Subcutaneous adipose tissue (tissue), 4 donors: ENCODE results near the gene MICAL2. TPM values are rescaled to one million over a fixed set of nuclear protein-coding genes. Genes with fewer than 3 reads are reported as not detected.

Experiments used
- total RNA-seq, 4 donors: library from RNA; depleted of rRNA; stranded (reverse); fragments of >200 nt; gene quantifications; one replicate each; pipeline ENCODE4 v1.1.0, GENCODE V29; 2016
- TF ChIP-seq, protein P1 (sequence below): fragments of 450-650 bp; IDR thresholded peaks from one replicate; pipeline ENCODE4 v1.5.1; 2016; ENCODE audit warnings: low read depth, mild to moderate bottlenecking, control low read depth, antibody characterized with exemption, moderate library complexity

MICAL2 gene
- total RNA-seq, 4 donors from 2014 or later = 11.4 to 28.4 (median 24.8) TPM

DNA sequence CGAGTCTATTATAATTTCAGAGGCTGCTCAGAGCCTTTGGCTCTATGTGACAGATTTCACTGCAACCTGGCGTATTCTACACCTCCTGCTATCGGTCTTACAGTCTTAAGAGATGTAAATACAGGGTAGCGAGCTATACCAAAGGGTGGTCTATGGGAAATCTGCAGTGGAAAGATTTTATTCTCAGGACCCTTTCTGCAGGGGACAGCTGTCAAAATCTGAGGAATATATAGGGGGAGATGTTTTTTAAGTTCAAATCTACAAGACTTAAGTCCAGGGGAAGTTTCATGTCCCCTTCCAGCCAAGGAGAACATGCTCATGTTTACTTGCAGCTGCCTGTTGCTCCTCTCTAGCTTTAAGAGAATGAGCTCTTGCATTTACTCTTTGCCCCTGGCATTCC, 62.7 kb downstream of the MICAL2 start:
- TF ChIP-seq, protein P1, sequence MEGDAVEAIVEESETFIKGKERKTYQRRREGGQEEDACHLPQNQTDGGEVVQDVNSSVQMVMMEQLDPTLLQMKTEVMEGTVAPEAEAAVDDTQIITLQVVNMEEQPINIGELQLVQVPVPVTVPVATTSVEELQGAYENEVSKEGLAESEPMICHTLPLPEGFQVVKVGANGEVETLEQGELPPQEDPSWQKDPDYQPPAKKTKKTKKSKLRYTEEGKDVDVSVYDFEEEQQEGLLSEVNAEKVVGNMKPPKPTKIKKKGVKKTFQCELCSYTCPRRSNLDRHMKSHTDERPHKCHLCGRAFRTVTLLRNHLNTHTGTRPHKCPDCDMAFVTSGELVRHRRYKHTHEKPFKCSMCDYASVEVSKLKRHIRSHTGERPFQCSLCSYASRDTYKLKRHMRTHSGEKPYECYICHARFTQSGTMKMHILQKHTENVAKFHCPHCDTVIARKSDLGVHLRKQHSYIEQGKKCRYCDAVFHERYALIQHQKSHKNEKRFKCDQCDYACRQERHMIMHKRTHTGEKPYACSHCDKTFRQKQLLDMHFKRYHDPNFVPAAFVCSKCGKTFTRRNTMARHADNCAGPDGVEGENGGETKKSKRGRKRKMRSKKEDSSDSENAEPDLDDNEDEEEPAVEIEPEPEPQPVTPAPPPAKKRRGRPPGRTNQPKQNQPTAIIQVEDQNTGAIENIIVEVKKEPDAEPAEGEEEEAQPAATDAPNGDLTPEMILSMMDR = no peak

DNA sequence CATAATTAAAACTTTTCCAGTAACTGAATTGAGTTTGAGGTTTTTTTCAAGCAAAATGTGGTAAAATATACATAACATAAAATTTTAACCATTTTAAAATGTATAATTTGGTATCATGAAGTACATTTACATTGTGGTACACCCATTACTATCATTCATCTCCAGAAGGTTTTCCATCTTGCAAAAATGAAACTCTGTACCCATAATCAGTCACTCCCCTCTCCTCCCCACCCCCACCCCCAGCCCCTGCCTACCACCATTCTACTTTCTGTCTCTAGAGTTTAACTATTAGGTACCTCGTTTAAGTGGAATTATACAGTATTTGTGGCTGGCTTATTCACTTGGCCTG, 63.7 kb downstream of the MICAL2 start:
- TF ChIP-seq, protein P1 = no peak

DNA sequence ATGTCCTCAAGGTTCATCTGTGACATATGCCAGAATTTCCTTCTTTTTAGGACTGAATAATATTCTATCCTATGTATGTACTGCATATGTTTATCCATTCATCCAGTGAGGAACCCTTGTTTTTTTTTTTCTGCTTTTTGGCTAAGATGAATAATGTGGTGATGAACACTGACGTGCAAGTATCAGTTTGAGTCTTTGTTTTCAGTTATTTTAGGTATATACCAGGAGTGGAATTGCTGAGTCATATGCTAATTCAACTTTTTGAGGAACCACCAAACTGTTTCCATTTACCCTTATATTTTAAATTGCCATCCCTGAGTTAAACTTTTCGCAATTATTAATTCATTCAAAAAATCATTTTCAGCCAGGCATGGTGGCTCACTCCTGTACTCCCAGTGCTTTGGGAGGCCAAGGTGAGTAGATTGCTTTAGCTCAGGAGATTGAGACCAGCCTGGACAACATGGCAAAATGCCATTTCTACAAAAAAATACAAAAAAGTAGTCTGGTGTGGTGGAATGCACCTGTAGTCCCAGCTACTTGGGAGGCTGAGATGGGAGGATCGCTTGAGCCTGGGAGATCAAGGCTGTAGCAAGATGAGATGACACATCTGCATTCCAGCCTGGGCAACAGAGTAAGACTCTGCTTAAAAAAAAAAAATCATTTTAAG, 64.2 kb downstream of the MICAL2 start:
- TF ChIP-seq, protein P1 = no peak

DNA sequence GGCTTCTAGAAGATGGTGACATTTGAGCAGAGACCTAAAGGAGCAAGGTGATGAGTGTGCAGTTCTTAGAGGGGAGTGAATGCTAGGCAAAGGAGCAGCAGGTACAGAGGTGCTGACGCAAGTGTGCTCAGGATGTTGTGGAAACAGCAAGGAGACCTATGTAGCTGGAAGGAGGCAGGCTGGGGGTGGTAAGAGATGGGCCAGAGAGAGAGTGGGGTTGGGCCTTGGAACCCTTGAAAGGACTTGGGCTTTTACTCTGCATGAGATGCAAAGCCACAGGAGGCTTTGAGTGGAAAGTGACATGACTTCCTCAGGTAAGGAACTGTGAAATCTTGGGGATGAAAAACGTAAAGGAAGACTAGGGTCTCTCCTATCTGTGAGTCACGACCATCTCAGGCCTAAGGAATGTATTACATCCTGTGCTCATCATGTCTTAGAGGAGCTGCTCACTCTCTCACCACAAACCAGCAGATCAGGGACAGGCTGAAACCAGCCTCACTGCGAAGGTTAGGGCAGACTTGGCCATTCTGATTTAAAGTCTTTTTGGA, 65.4 kb downstream of the MICAL2 start:
- TF ChIP-seq, protein P1 = no peak

DNA sequence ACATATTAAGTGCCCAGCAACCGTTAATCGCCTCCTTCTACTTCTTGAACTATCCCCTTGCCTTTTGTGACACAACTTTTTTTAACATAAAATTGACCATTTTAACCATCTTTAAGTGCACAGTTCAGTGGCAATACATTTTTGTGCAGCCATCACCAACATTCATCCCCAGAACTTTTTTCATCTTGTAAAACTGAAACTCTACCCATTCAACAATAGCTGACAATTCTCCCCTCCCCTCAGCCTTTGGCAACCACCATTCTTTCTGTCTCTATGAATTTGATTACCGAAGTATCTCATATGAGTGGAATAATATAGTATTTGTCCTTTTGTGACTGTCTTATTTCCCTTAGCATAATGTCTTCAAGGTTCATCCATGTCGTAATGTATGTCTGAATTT, 66.0 kb downstream of the MICAL2 start:
- TF ChIP-seq, protein P1 = no peak

DNA sequence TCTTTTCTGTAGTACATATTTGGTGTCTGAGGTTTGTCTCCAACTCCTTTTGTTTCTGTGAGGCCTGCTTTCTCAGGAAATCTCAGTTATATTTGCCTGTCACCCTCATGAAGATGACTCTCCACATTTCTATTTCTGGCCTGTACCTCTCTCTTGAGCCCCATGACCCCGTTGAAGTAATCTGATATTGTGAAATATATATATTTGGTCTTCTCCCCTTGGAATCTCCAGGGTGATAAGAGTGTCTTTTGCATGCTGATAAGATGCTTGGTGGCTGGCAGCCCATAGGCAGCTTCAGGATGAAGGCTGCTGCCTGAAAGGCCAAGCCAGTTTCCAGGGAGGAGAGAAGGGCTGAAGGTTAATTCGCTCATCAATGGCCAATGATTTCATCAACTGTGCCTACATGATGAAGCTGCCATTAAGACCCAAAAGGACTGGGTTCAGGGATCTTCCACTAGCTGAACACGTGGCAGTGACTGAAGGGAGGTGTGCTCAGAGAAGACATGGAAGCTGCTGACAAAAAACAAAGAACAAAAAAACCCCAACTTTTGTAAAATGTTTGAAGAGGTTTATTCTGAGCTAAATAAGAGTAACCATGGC, 67.4 kb downstream of the MICAL2 start:
- TF ChIP-seq, protein P1 = no peak

DNA sequence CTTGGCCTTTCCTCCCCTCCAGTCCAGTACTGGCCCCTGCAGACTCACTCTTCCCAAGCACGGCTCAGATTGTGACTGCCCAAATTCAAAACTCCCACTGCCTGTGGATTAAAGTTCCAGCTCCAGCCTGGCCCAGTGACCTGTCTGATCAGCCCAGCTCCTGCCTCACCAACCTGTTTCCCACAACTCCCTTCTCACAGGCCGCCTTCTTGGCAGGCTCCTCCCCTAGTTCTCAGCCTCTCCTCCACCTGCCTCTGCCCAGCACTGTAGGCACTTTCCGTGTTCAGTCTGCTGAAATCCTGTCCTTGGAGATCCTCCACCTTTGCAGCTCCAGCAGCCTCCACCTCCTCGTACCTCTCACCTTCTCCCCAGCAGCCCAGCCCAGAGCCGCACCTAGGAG, 68.6 kb downstream of the MICAL2 start:
- TF ChIP-seq, protein P1 = no peak
